HepG2 (cell line): Measurements from ENCODE around the gene SASH1. TPM values are rescaled to one million over a fixed set of nuclear protein-coding genes. Genes with fewer than 3 reads are reported as not detected.

ENCODE experiments used
- ATAC-seq: fragments of 200-7000 bp; cut with Tn5 transposase; 3 replicates; pipeline ENCODE4 v1.9.1; 2020; ENCODE audit warnings: mild to moderate bottlenecking, moderate library complexity
- BruUV-seq: library from RNA; stranded (reverse); fragments of 400-500 nt; replicated peaks from 2 replicates; lab custom pipeline; 2021; lab: Mats Ljungman, UMichigan
- CTCF ChIA-PET: fragments of 300-600 bp; formaldehyde crosslinking; extraction: SDS; loops from one replicate; lab custom pipeline; 2021; ENCODE audit warnings: low total read pairs, inconsistent platforms, low intra/inter-chr PET ratio; lab: Yijun Ruan, JAX
- POLR2A ChIA-PET: fragments of 350-600 bp; sonication (Branson Sonifier 250); formaldehyde crosslinking; loops from one replicate; lab custom pipeline; 2020; ENCODE audit warnings: antibody characterized with exemption, inconsistent platforms; lab: Yijun Ruan, JAX
- DNase-seq: peaks from one replicate; pipeline ENCODE4 v3.0.0-alpha.2; 2015; ENCODE audit warnings: low spot score
- FAIRE-seq: peaks from 3 replicates; lab custom pipeline; 2011; peaks lifted over from hg19 to GRCh38; lab: Jason Lieb, UNC
- H2AFZ ChIP-seq: one replicate; pipeline ENCODE4 v1.6.1; 2011; ENCODE audit warnings: low read length, inconsistent platforms
- H3K27ac ChIP-seq: fragments of 300-600 bp; 3 replicates; pipeline ENCODE4 v1.8.0; 2011; ENCODE audit warnings: mixed run types, mild to moderate bottlenecking, mixed read lengths, low read length, inconsistent platforms; ENCODE audit not compliant: insufficient read depth; ENCODE audit errors: extremely low read length
- H3K27me3 ChIP-seq, 2 experiments: fragments of 200-600 bp in 1 of 2; 2 replicates in 1 of 2; 3 replicates in 1 of 2; pipeline versions ENCODE4 v1.6.0 to v1.8.0; 2011; ENCODE audit warnings: low read length in 2 of 2, mild to moderate bottlenecking in 2 of 2, moderate library complexity in 2 of 2, inconsistent platforms in 1 of 2; ENCODE audit not compliant: insufficient read depth in 2 of 2, control insufficient read depth in 1 of 2
- H3K36me3 ChIP-seq, 2 experiments: fragments of 200-600 bp in 1 of 2; replicated peaks in 1 of 2; 2 replicates in 1 of 2; 3 replicates in 1 of 2; pipeline versions ENCODE4 v1.5.1 to v1.8.0; 2011; ENCODE audit warnings: low read length in 2 of 2, inconsistent platforms in 1 of 2; ENCODE audit not compliant: insufficient read depth in 2 of 2, control insufficient read depth in 1 of 2
- H3K4me1 ChIP-seq: 2 replicates; pipeline ENCODE4 v1.5.1; 2012; ENCODE audit warnings: low read length, inconsistent platforms; ENCODE audit not compliant: insufficient read depth
- H3K4me2 ChIP-seq: 2 replicates; pipeline ENCODE4 v1.6.0; 2011; ENCODE audit warnings: low read depth, low read length, inconsistent platforms
- H3K4me3 ChIP-seq, 3 experiments: fragments of 200-600 bp in 1 of 3; sonication (generic), shearing (Covaris generic) in 1 of 3; replicated peaks in 1 of 3; 2 replicates each; pipeline ENCODE4 v1.5.1; 2011 to 2016; ENCODE audit warnings: low read length in 3 of 3, inconsistent platforms in 2 of 3, low read depth in 2 of 3, mild to moderate bottlenecking in 2 of 3, control low read depth in 1 of 3, mixed read lengths in 1 of 3; ENCODE audit not compliant: insufficient read depth in 1 of 3
- H3K79me2 ChIP-seq: one replicate; pipeline ENCODE4 v1.6.1; 2011; ENCODE audit warnings: low read length, inconsistent platforms; ENCODE audit not compliant: insufficient read depth
- H3K9ac ChIP-seq: 2 replicates; pipeline ENCODE4 v1.6.0; 2011; ENCODE audit warnings: mild to moderate bottlenecking, low read depth, low read length, inconsistent platforms; ENCODE audit not compliant: insufficient read depth
- H3K9me3 ChIP-seq: 2 replicates; pipeline ENCODE4 v1.5.1; 2012; ENCODE audit warnings: mild to moderate bottlenecking, low read length
- H4K20me1 ChIP-seq: 2 replicates; pipeline ENCODE4 v1.6.0; 2011; ENCODE audit warnings: inconsistent platforms, mild to moderate bottlenecking, low read length, moderate library complexity; ENCODE audit not compliant: insufficient read depth
- DMAP1 ChIP-seq: IDR thresholded peaks from 2 replicates; pipeline ENCODE4 v1.6.1; 2016
- FOSL1 ChIP-seq: sonication (generic); formaldehyde crosslinking; IDR thresholded peaks from 2 replicates; pipeline ENCODE4 v1.9.0; 2021; ENCODE audit warnings: missing genetic modification reagents, borderline replicate concordance
- HES4 ChIP-seq: sonication (generic); formaldehyde crosslinking; IDR thresholded peaks from 2 replicates; pipeline ENCODE4 v1.9.0; 2021; ENCODE audit warnings: mild to moderate bottlenecking, missing genetic modification reagents, borderline replicate concordance
- KLF9 ChIP-seq: IDR thresholded peaks from 2 replicates; pipeline ENCODE4 v1.6.1; 2016; ENCODE audit warnings: low read depth
- REL ChIP-seq: sonication (generic); formaldehyde crosslinking; conservative IDR thresholded peaks from 2 replicates; pipeline ENCODE4 v1.8.0; 2022; ENCODE audit warnings: mild to moderate bottlenecking, missing genetic modification reagents, moderate library complexity
- RORA ChIP-seq: sonication (generic); formaldehyde crosslinking; IDR thresholded peaks from 2 replicates; pipeline ENCODE4 v1.5.0; 2020; ENCODE audit warnings: mild to moderate bottlenecking, missing genetic modification reagents, moderate library complexity
- ZNF317 ChIP-seq: sonication (generic); formaldehyde crosslinking; IDR thresholded peaks from 2 replicates; pipeline ENCODE4 v1.5.0; 2020; ENCODE audit warnings: mild to moderate bottlenecking, missing genetic modification reagents
- ZNF543 ChIP-seq: sonication (generic); formaldehyde crosslinking; IDR thresholded peaks from 2 replicates; pipeline ENCODE4 v1.4.0; 2020; ENCODE audit warnings: mild to moderate bottlenecking, missing genetic modification reagents
- ZNF780A ChIP-seq: sonication (generic); formaldehyde crosslinking; IDR thresholded peaks from 2 replicates; pipeline ENCODE4 v1.8.0; 2022; ENCODE audit warnings: mild to moderate bottlenecking, missing genetic modification reagents, moderate library complexity
- ZNF883 ChIP-seq: sonication (generic); formaldehyde crosslinking; IDR thresholded peaks from 2 replicates; pipeline ENCODE4 v1.5.1; 2020; ENCODE audit warnings: mild to moderate bottlenecking, missing genetic modification reagents; ENCODE audit errors: not compliant biosample characterization
- WGBS: methylation state at CpG from one replicate; pipeline ENCODE4 v1.1.6; 2017; ENCODE audit warnings: low lambda C conversion rate; 5-methylcytosine and 5-hydroxymethylcytosine counted together
- in situ Hi-C: cut with HindIII; loops from 2 replicates; pipeline ENCODE4 v1.10.0; 2017; ENCODE audit warnings: low pct_unique_long_range_greater_than_20kb; ENCODE audit not compliant: extremely low pct_ligation_motif_present
- intact Hi-C: fragments of 100-400 bp; cut with micrococcal nuclease; formaldehyde crosslinking; loops from one replicate; pipeline ENCODE4 v1.10.0; 2022; ENCODE audit not compliant: unreplicated experiment
- polyA plus RNA-seq, 8 experiments: library from polyadenylated mRNA; depleted of rRNA in 3 of 8; stranded (reverse) in 7 of 8; unstranded in 1 of 8; fragments of >200 nt; fragmentation: Illumina TruSeq in 4 of 8; extraction: Trizol in 4 of 8; gene quantifications; 2 replicates each; pipeline versions ENCODE4 v1.2.1 to v1.2.3, GENCODE V29; 2011 to 2016; ENCODE audit warnings: low read depth in 4 of 8, missing spikeins in 1 of 8, mixed read lengths in 1 of 8; ENCODE audit not compliant: insufficient read depth in 1 of 8
- total RNA-seq, 5 experiments: library from RNA; depleted of rRNA; stranded (reverse); fragments of >200 nt; fragmentation: Illumina TruSeq; extraction: Trizol; gene quantifications; 2 replicates each; pipeline ENCODE4 v1.2.3, GENCODE V29; 2016; ENCODE audit warnings: low read depth in 1 of 5
- TF ChIP-seq, protein P1 (sequence below): sonication (generic); formaldehyde crosslinking; IDR thresholded peaks from 2 replicates; pipeline ENCODE4 v1.4.0; 2020; ENCODE audit warnings: missing genetic modification reagents; ENCODE audit errors: not compliant biosample characterization

The SASH1 gene
- total and polyA plus RNA-seq, 2 of the 13 experiments (the other 11 are each of a cell fraction or from before 2014, with no cell fraction given) = 7.5 to 8.2 TPM

GRCh38 chr6:148450866-148451265, 108.2 kb downstream of the SASH1 start:
- H3K4me1 ChIP-seq = peaks cover 11% of the 10 kb centered on the region; the same call in 1 of the 2 replicates
- POLR2A ChIA-PET = no interaction called here
- no peak for FAIRE-seq

GRCh38 chr6:148451690-148452089, 109.1 kb downstream of the SASH1 start:
- Histone ChIP-seq H3K9me3 (no peaks in the 10 kb centered on the region), H3K4me3 (no peak overlapping the region), H2AFZ (no peak overlapping the region)
- CTCF ChIA-PET = no interaction called here
- in situ Hi-C loops (no loop called here), intact Hi-C loops (no loop called here)
- DNase-seq = no peak
- no peak for TF ChIP-seq ZNF883 (CRISPR knock-in tag)
- no peak for TF ChIP-seq ZNF780A (CRISPR knock-in tag)
- TF ChIP-seq KLF9 (CRISPR knock-in tag) = no peak
- no peak for TF ChIP-seq FOSL1 (CRISPR knock-in tag)
- no peak for TF ChIP-seq REL (CRISPR knock-in tag)
- no peak for TF ChIP-seq RORA
- TF ChIP-seq, protein P1, sequence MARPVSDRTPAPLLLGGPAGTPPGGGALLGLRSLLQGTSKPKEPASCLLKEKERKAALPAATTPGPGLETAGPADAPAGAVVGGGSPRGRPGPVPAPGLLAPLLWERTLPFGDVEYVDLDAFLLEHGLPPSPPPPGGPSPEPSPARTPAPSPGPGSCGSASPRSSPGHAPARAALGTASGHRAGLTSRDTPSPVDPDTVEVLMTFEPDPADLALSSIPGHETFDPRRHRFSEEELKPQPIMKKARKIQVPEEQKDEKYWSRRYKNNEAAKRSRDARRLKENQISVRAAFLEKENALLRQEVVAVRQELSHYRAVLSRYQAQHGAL (CRISPR knock-in tag) = no peak
- TF ChIP-seq DMAP1 (CRISPR knock-in tag) = no peak
- TF ChIP-seq, all 625 proteins: peak for 0
- Histone ChIP-seq H3K27me3 (no peaks in the 10 kb centered on the region), H3K79me2 (no peaks in the 10 kb centered on the region), H3K9ac (no peak overlapping the region), H4K20me1 (no peaks in the 10 kb centered on the region), H3K27ac (no peak overlapping the region), H3K36me3 (peaks cover 0 to 3% of the 10 kb centered on the region in 2 experiments; a peak in 2 of 5 replicates), H3K4me1 (peaks cover 11% of the 10 kb centered on the region; the same call in 1 of the 2 replicates), H3K4me2 (no peak overlapping the region)
- no TSS peak for BruUV-seq
- FAIRE-seq (no peak), ATAC-seq (no peak)
- POLR2A ChIA-PET = no interaction called here
- whole genome bisulfite sequencing = 96% methylated on average over 8 of the region's 8 CpGs

More at GRCh38 chr6:148450866-148451265, 108.2 kb downstream of the SASH1 start:
- H3K27me3 ChIP-seq = no peaks in the 10 kb centered on the region
- no peak for TF ChIP-seq ZNF543 (CRISPR knock-in tag)
- no peak for TF ChIP-seq ZNF317 (CRISPR knock-in tag)
- TF ChIP-seq HES4 (CRISPR knock-in tag) = no peak
- H4K20me1 ChIP-seq = no peaks in the 10 kb centered on the region
- H3K4me2 ChIP-seq = no peak overlapping the region
- no TSS peak for BruUV-seq
- in situ Hi-C loops (no loop called here), intact Hi-C loops (no loop called here)
- peaks cover 0 to 3% of the 10 kb centered on the region in 2 experiments; a peak in 2 of 5 replicates for H3K36me3 ChIP-seq
- H3K9ac ChIP-seq = no peak overlapping the region
- CTCF ChIA-PET = no interaction called here
- H3K9me3 ChIP-seq = no peaks in the 10 kb centered on the region
- H3K4me3 ChIP-seq = no peak overlapping the region
- H3K79me2 ChIP-seq = no peaks in the 10 kb centered on the region
- H3K27ac ChIP-seq = no peak overlapping the region
- DNase-seq (no peak), ATAC-seq (no peak)
- no peak overlapping the region for H2AFZ ChIP-seq
